ENCODE data around the gene KIF1A. TPM values are rescaled to one million over a fixed set of nuclear protein-coding genes. Genes with fewer than 3 reads are reported as not detected.

Gene KIF1A
- total and polyA plus RNA-seq, 2 of the 13 experiments (the other 11 are each of a cell fraction or from before 2014, with no cell fraction given) = 0.01 TPM; not detected in 1

GRCh38 chr2:240786355-240786841, 33.6 kb downstream of the KIF1A start:
- Histone ChIP-seq H3K4me2 (ENCODE audit: low read depth, low read length) (no peak overlapping the region), H3K36me3 (replicated peaks in 1 of 2; ENCODE audit: control insufficient read depth in 1 of 2, insufficient read depth in 2 of 2, low read length in 2 of 2) (no peaks in the 10 kb centered on the region), H3K9ac (ENCODE audit: insufficient read depth, low read depth, low read length) (no peak overlapping the region), H3K27ac (ENCODE audit: extremely low read length, insufficient read depth, low read length) (no peak overlapping the region), H2AFZ (ENCODE audit: low read length) (no peak overlapping the region), H3K9me3 (ENCODE audit: low read length) (no peaks in the 10 kb centered on the region), H4K20me1 (ENCODE audit: insufficient read depth, low read length) (no peaks in the 10 kb centered on the region; the same call in 1 of the 2 replicates), H3K27me3 (ENCODE audit: control insufficient read depth in 1 of 2, insufficient read depth in 2 of 2, low read length in 2 of 2) (peaks cover 18 to 68% of the 10 kb centered on the region in 2 experiments; a peak in 4 of 5 replicates), H3K79me2 (ENCODE audit: insufficient read depth, low read length) (no peaks in the 10 kb centered on the region), H3K4me1 (ENCODE audit: insufficient read depth, low read length) (no peaks in the 10 kb centered on the region), H3K4me3 (replicated peaks in 1 of 3; ENCODE audit: insufficient read depth in 1 of 3, low read depth in 2 of 3, low read length in 3 of 3) (no peak overlapping the region)
- CTCF ChIA-PET (ENCODE audit: low intra/inter-chr PET ratio, low total read pairs) = no interaction called here
- POLR2A ChIA-PET = no interaction called here
- 19% methylated on average over 6 of the region's 8 CpGs for WGBS (ENCODE audit: low lambda C conversion rate)
- in situ Hi-C loops (cut with HindIII; ENCODE audit: extremely low pct_ligation_motif_present, low pct_unique_long_range_greater_than_20kb) (no loop called here), intact Hi-C loops (cut with micrococcal nuclease; ENCODE audit: unreplicated experiment) (no loop called here)
- no peak for TF ChIP-seq ZMYM4 (CRISPR knock-in tag; IDR thresholded peaks at IDR 0.05)
- no peak for TF ChIP-seq SNAI1 (CRISPR knock-in tag; IDR thresholded peaks at IDR 0.05; ENCODE audit: borderline replicate concordance)
- no peak for TF ChIP-seq PLSCR1 (CRISPR knock-in tag; IDR thresholded peaks at IDR 0.05; ENCODE audit: borderline replicate concordance)
- no peak for TF ChIP-seq AHR (CRISPR knock-in tag; IDR thresholded peaks at IDR 0.05)
- no peak for TF ChIP-seq BORCS8-MEF2B (CRISPR knock-in tag; IDR thresholded peaks at IDR 0.05)
- TF ChIP-seq PBX2 (CRISPR knock-in tag; IDR thresholded peaks at IDR 0.05) = no peak
- TF ChIP-seq NR3C1 (CRISPR knock-in tag; IDR thresholded peaks at IDR 0.05) = no peak
- TF ChIP-seq ZNF850 (CRISPR knock-in tag; conservative IDR thresholded peaks at IDR 0.05) = no peak
- FAIRE-seq = no peak
- BruUV-seq (replicated peaks) = no TSS peak
- no peak for ATAC-seq
- no peak for DNase-seq (ENCODE audit: low spot score)
